GM18858 (cell line): ENCODE results near the gene SLC17A2.

Experiments
- ATAC-seq: cut with Tn5 transposase; IDR thresholded peaks from one replicate; pipeline ENCODE4 v1.9.1; 2021; ENCODE audit not compliant: unreplicated experiment

The SLC17A2 gene

GRCh38 chr6:25921525-25922203, 8.8 kb downstream of the SLC17A2 start:
- ATAC-seq, result no peak

GRCh38 chr6:25919657-25920056, 10.8 kb downstream of the SLC17A2 start:
- no peak for ATAC-seq

GRCh38 chr6:25918083-25918683, 12.3 kb downstream of the SLC17A2 start:
- ATAC-seq, result no peak

- ATAC-seq, result no peak
These were observed 13.6 kb downstream of the SLC17A2 start for GRCh38 chr6:25916789-25917490.

GRCh38 chr6:25916330-25916729, 14.2 kb downstream of the SLC17A2 start:
- ATAC-seq, result no peak

- ATAC-seq, result no peak
These were observed 16.8 kb downstream of the SLC17A2 start for GRCh38 chr6:25913741-25914140.

- ATAC-seq, result no peak
These were observed 19.1 kb downstream of the SLC17A2 start for GRCh38 chr6:25911351-25911750.

GRCh38 chr6:25907475-25908014, 22.9 kb downstream of the SLC17A2 start:
- ATAC-seq, result no peak

- no peak for ATAC-seq
These were observed 26.9 kb downstream of the SLC17A2 start for GRCh38 chr6:25903467-25904099.

- no peak for ATAC-seq
These were observed 28.4 kb downstream of the SLC17A2 start for GRCh38 chr6:25902071-25902470.

GRCh38 chr6:25900843-25901242, 29.6 kb downstream of the SLC17A2 start:
- ATAC-seq, result no peak

- ATAC-seq, result no peak
These were observed 30.7 kb downstream of the SLC17A2 start for GRCh38 chr6:25899580-25900408.

GRCh38 chr6:25899123-25899522, 31.4 kb downstream of the SLC17A2 start:
- no peak for ATAC-seq

GRCh38 chr6:25898289-25898977, 32.1 kb downstream of the SLC17A2 start:
- no peak for ATAC-seq

GRCh38 chr6:25896252-25896651, 34.2 kb downstream of the SLC17A2 start:
- no peak for ATAC-seq

- ATAC-seq, result no peak
These were observed 34.7 kb downstream of the SLC17A2 start for GRCh38 chr6:25895771-25896170.

- no peak for ATAC-seq
These were observed 36.7 kb downstream of the SLC17A2 start for GRCh38 chr6:25893778-25894177.

- no peak for ATAC-seq
These were observed 37.6 kb downstream of the SLC17A2 start for GRCh38 chr6:25892877-25893276.

GRCh38 chr6:25889877-25890853, 40.3 kb downstream of the SLC17A2 start:
- ATAC-seq, result no peak
